K562 (cell line): Measurements from ENCODE around the gene GLYATL3. TPM values are rescaled to one million over a fixed set of nuclear protein-coding genes. Genes with fewer than 3 reads are reported as not detected.

ENCODE experiments used
- BACH1 ChIP-seq: fragments of 200-800 bp; sonication (Bioruptor generic); IDR thresholded peaks from 2 replicates; pipeline ENCODE4 v1.6.1; 2016; ENCODE audit warnings: missing genetic modification characterization, missing compliant biosample characterization
- C11orf30 ChIP-seq: fragments of 450-650 bp; IDR thresholded peaks from 2 replicates; pipeline ENCODE4 v1.6.1; 2016; ENCODE audit warnings: low read depth, mild to moderate bottlenecking
- CBFA2T3 ChIP-seq: fragments of 450-650 bp; IDR thresholded peaks from 2 replicates; pipeline ENCODE4 v1.6.1; 2017
- DACH1 ChIP-seq: fragments of 450-650 bp; IDR thresholded peaks from 2 replicates; pipeline ENCODE4 v1.6.1; 2018; ENCODE audit not compliant: partially characterized antibody
- E2F8 ChIP-seq: fragments of 450-650 bp; IDR thresholded peaks from 2 replicates; pipeline ENCODE4 v1.7.1; 2018; ENCODE audit warnings: mild to moderate bottlenecking, low read depth; ENCODE audit not compliant: partially characterized antibody
- ELF2 ChIP-seq: fragments of 250-450 bp; sonication (Bioruptor Pico); IDR thresholded peaks from 2 replicates; pipeline ENCODE4 v1.5.0; 2021; ENCODE audit warnings: mild to moderate bottlenecking
- EP300 ChIP-seq: IDR thresholded peaks from 2 replicates; pipeline ENCODE4 v1.6.1; 2012; ENCODE audit warnings: low read length, improper control_type of control experiment
- FOXO4 ChIP-seq: fragments of 450-650 bp; formaldehyde crosslinking; IDR thresholded peaks from 2 replicates; pipeline ENCODE4 v1.4.0; 2020; ENCODE audit warnings: mild to moderate bottlenecking, moderate library complexity
- HLTF ChIP-seq: fragments of 450-650 bp; IDR thresholded peaks from 2 replicates; pipeline ENCODE4 v1.6.1; 2016
- HMG20A ChIP-seq: fragments of 450-650 bp; formaldehyde crosslinking; conservative IDR thresholded peaks from 2 replicates; pipeline ENCODE4 v1.4.0; 2020; ENCODE audit warnings: mild to moderate bottlenecking, mixed read lengths
- MEF2D ChIP-seq: conservative IDR thresholded peaks from 2 replicates; pipeline ENCODE4 v1.6.1; 2016; ENCODE audit warnings: low read depth, missing genetic modification characterization, missing compliant biosample characterization
- POLR3A ChIP-seq: IDR thresholded peaks from 2 replicates; pipeline ENCODE4 v1.6.1; 2011; ENCODE audit warnings: borderline replicate concordance, mild to moderate bottlenecking, moderate library complexity; ENCODE audit not compliant: insufficient read length, insufficient read depth; ENCODE audit errors: extremely low read depth
- PREB ChIP-seq: sonication (generic); formaldehyde crosslinking; IDR thresholded peaks from 2 replicates; pipeline ENCODE4 v1.8.1; 2023; ENCODE audit warnings: mild to moderate bottlenecking, missing genetic modification reagents
- SETDB1 ChIP-seq: IDR thresholded peaks from one replicate; pipeline ENCODE4 v1.6.1; 2012; ENCODE audit warnings: low read length, control low read depth, inconsistent platforms
- TFAM ChIP-seq: fragments of 250-450 bp; sonication (Bioruptor Pico); conservative IDR thresholded peaks from 2 replicates; pipeline ENCODE4 v1.5.0; 2021; ENCODE audit warnings: mild to moderate bottlenecking, moderate library complexity
- TRIM24 ChIP-seq, 2 experiments: fragments of 450-650 bp; IDR thresholded peaks; 2 replicates each; pipeline ENCODE4 v1.6.1; 2016
- U2AF2 ChIP-seq: fragments of 200-400 bp; formaldehyde crosslinking; optimal IDR thresholded peaks from 2 replicates; pipeline ENCODE3; 2017; ENCODE audit warnings: low read depth, mild to moderate bottlenecking, low read length
- ZFP36 ChIP-seq: fragments of 150-350 bp; IDR thresholded peaks from 2 replicates; pipeline ENCODE4 v1.6.1; 2018; ENCODE audit warnings: low read length, low read depth; ENCODE audit not compliant: partially characterized antibody
- ZKSCAN1 ChIP-seq: fragments of 150-350 bp; IDR thresholded peaks from 2 replicates; pipeline ENCODE4 v1.6.1; 2016; ENCODE audit warnings: low read depth, low read length
- ZNF143 ChIP-seq: sonication (generic); formaldehyde crosslinking; IDR thresholded peaks from 2 replicates; pipeline ENCODE4 v1.9.0; 2022; ENCODE audit warnings: mild to moderate bottlenecking, missing genetic modification reagents
- ZNF609 ChIP-seq: sonication (generic); formaldehyde crosslinking; IDR thresholded peaks from 2 replicates; pipeline ENCODE4 v1.8.1; 2023; ENCODE audit warnings: missing genetic modification reagents, mild to moderate bottlenecking, borderline replicate concordance
- polyA plus RNA-seq, 8 experiments: library from polyadenylated mRNA; depleted of rRNA in 4 of 8; stranded (reverse) in 5 of 8; unstranded in 3 of 8; fragments of >200 nt; fragmentation: Nextera tagmentation in 2 of 8; fragmentation: Illumina TruSeq in 1 of 8; extraction: Ambion mirVana in 2 of 8; extraction: Trizol in 1 of 8; gene quantifications; 2 replicates each; pipeline versions ENCODE4 v1.2.1 to v1.2.3, GENCODE V29; 2011 to 2014; ENCODE audit warnings: inconsistent platforms in 1 of 8, missing spikeins in 1 of 8
- total RNA-seq, 7 experiments: library from RNA; depleted of rRNA in 6 of 7; stranded (reverse); fragments of >200 nt in 6 of 7; fragmentation: Illumina TruSeq in 2 of 7; extraction: Trizol in 2 of 7; gene quantifications; 2 replicates each; pipeline versions ENCODE4 v1.2.1 to v1.2.3, GENCODE V29; 2011 to 2021; ENCODE audit warnings: low replicate concordance in 1 of 7

Gene GLYATL3
- total and polyA plus RNA-seq, 9 of the 15 experiments (the other 6 are each of a cell fraction or from before 2014, with no cell fraction given), result not detected

- TF ChIP-seq U2AF2, result no peak
- TF ChIP-seq E2F8, result no peak
- no peak for TF ChIP-seq POLR3A
- TF ChIP-seq HLTF, result no peak
- TF ChIP-seq EP300, result peak; percentile 15; the same call in 1 of the 2 replicates
- no peak for TF ChIP-seq MEF2D (tag)
- peak; percentile 63 for TF ChIP-seq DACH1
- TF ChIP-seq C11orf30, result peak; percentile 99
- TF ChIP-seq ELF2 (CRISPR knock-in tag), result no peak
- peak; percentile 84 to 85 for TF ChIP-seq TRIM24 (IDR thresholded peaks at IDR 0.05)
- TF ChIP-seq ZFP36, result no peak
- TF ChIP-seq SETDB1, result no peak
- TF ChIP-seq TFAM, result no peak
- TF ChIP-seq ZNF143 (CRISPR knock-in tag), result no peak
- peak; percentile 92 for TF ChIP-seq BACH1 (tag)
- TF ChIP-seq PREB (CRISPR knock-in tag), result no peak
- TF ChIP-seq ZKSCAN1, result no peak
- TF ChIP-seq CBFA2T3, result 0 out of 2 replicates have a peak, but pooled peaks have one; percentile 34
- no peak for TF ChIP-seq HMG20A
- no peak for TF ChIP-seq FOXO4 (CRISPR knock-in tag)
- no peak for TF ChIP-seq ZNF609 (CRISPR knock-in tag)
Measured at GRCh38 chr6:49541210-49541724, 41.5 kb downstream of the GLYATL3 start (continued).
